OCI-LY7 (cell line): ENCODE results near the gene PCDH12. TPM values are rescaled to one million over a fixed set of nuclear protein-coding genes. Genes with fewer than 3 reads are reported as not detected.
A peak's percentile ranks its signal among the peaks of the same experiment; 100 is the strongest.

Experiments
- BruUV-seq: library from RNA; stranded (reverse); fragments of 400-500 nt; replicated peaks from 2 replicates; lab custom pipeline; 2021; lab: Mats Ljungman, UMichigan
- CTCF ChIA-PET: fragments of 300-600 bp; sonication (Branson Sonifier 250); formaldehyde crosslinking; loops from one replicate; lab custom pipeline; 2022; ENCODE audit warnings: antibody characterized with exemption; ENCODE audit not compliant: unreplicated experiment; lab: Charles Lee
- POLR2A ChIA-PET: fragments of 300-600 bp; sonication (Branson Sonifier 250); formaldehyde crosslinking; loops from one replicate; lab custom pipeline; 2022; ENCODE audit warnings: antibody characterized with exemption; lab: Charles Lee
- DNase-seq: peaks from one replicate; pipeline ENCODE4 v3.0.0-alpha.2; 2015; ENCODE audit warnings: low spot score
- H2AFZ ChIP-seq: fragments of 200-600 bp; sonication (generic), shearing (Covaris generic); 2 replicates; pipeline ENCODE4 v1.6.1; 2014; ENCODE audit warnings: mild to moderate bottlenecking, antibody characterized with exemption, low read length, moderate library complexity
- H3K27ac ChIP-seq: fragments of 200-600 bp; sonication (generic); 2 replicates; pipeline ENCODE4 v1.5.1; 2014; ENCODE audit warnings: mixed run types, low read depth, mild to moderate bottlenecking, moderate library complexity, low read length, inconsistent platforms; ENCODE audit not compliant: poor library complexity, severe bottlenecking
- H3K36me3 ChIP-seq: fragments of 200-600 bp; sonication (generic); 2 replicates; pipeline ENCODE4 v1.6.1; 2014; ENCODE audit warnings: mild to moderate bottlenecking, antibody characterized with exemption, low read length, moderate library complexity, mixed read lengths; ENCODE audit not compliant: insufficient read depth
- H3K4me1 ChIP-seq: fragments of 200-600 bp; sonication (generic); 2 replicates; pipeline ENCODE4 v1.5.1; 2014; ENCODE audit warnings: mild to moderate bottlenecking, low read length; ENCODE audit not compliant: insufficient read depth, poor library complexity, severe bottlenecking
- H3K4me2 ChIP-seq: fragments of 200-600 bp; sonication (generic); 2 replicates; pipeline ENCODE4 v1.6.1; 2014; ENCODE audit warnings: mild to moderate bottlenecking, low read length
- H3K4me3 ChIP-seq: fragments of 200-600 bp; sonication (generic); 2 replicates; pipeline ENCODE4 v1.5.1; 2014; ENCODE audit warnings: mild to moderate bottlenecking, low read depth, low read length; ENCODE audit not compliant: poor library complexity, severe bottlenecking
- H3K79me2 ChIP-seq: fragments of 200-600 bp; sonication (generic); 2 replicates; pipeline ENCODE4 v1.6.1; 2016; ENCODE audit warnings: low read depth, mild to moderate bottlenecking, low read length, moderate library complexity, mixed read lengths; ENCODE audit not compliant: insufficient read depth
- H3K9me2 ChIP-seq: fragments of 200-600 bp; sonication (generic); 2 replicates; pipeline ENCODE4 v1.6.1; 2016; ENCODE audit warnings: mild to moderate bottlenecking, low read length, mixed read lengths; ENCODE audit not compliant: insufficient read depth
- H3K9me3 ChIP-seq: fragments of 200-600 bp; sonication (generic); 2 replicates; pipeline ENCODE4 v1.6.1; 2014; ENCODE audit warnings: mild to moderate bottlenecking, mixed run types, low read length, mixed read lengths
- H4K20me1 ChIP-seq: fragments of 200-600 bp; sonication (generic); 2 replicates; pipeline ENCODE4 v1.6.1; 2014; ENCODE audit warnings: mild to moderate bottlenecking, antibody characterized with exemption, low read length, moderate library complexity, mixed read lengths; ENCODE audit not compliant: insufficient read depth
- CTCF ChIP-seq: fragments of 200-600 bp; sonication (generic); conservative IDR thresholded peaks from 2 replicates; pipeline ENCODE4 v1.5.1; 2014; ENCODE audit warnings: mild to moderate bottlenecking, antibody characterized with exemption, low read length, moderate library complexity, mixed read lengths
- EZH2phosphoT487 ChIP-seq: fragments of 200-600 bp; sonication (generic); IDR thresholded peaks from 2 replicates; pipeline ENCODE4 v1.6.1; 2018; ENCODE audit warnings: low read depth, borderline replicate concordance, mild to moderate bottlenecking, mixed run types, antibody characterized with exemption, low read length, moderate library complexity, mixed read lengths
- intact Hi-C: fragments of 100-400 bp; cut with micrococcal nuclease; formaldehyde crosslinking; loops from one replicate; pipeline ENCODE4 v1.10.0; 2022; ENCODE audit not compliant: unreplicated experiment
- total RNA-seq, 2 experiments: library from RNA; depleted of rRNA in 1 of 2; stranded (reverse); fragments of >200 nt in 1 of 2; shearing (Covaris generic) in 1 of 2; gene quantifications; 2 replicates each; pipeline ENCODE4 v1.2.3, GENCODE V29; 2014 to 2022

Gene PCDH12
- total RNA-seq, 2 experiments from 2014 or later: 0.03 TPM; not detected in 1

- H3K36me3 ChIP-seq: no peaks in the 10 kb centered on the region
- H3K4me2 ChIP-seq: no peak overlapping the region
- no peak overlapping the region for H3K27ac ChIP-seq
- no peaks in the 10 kb centered on the region for H3K79me2 ChIP-seq
- H3K4me1 ChIP-seq: peaks cover 41% of the 10 kb centered on the region
- DNase-seq: no peak
- no peaks in the 10 kb centered on the region for H3K9me2 ChIP-seq
- BruUV-seq: no TSS peak
- no peaks in the 10 kb centered on the region for H3K9me3 ChIP-seq
- ChIA-PET POLR2A (interaction anchor here (0.7 to 5.0 kb wide), 3 partner anchors 11 to 1744 kb away, joined by 3 to 23 read pairs (median 4); partner anchors contain the start of gene RNF14), CTCF (no interaction called here)
- H3K4me3 ChIP-seq: no peak overlapping the region
- intact Hi-C loops: no loop called here
- no peaks in the 10 kb centered on the region for H4K20me1 ChIP-seq
- no peak overlapping the region for H2AFZ ChIP-seq
- TF ChIP-seq EZH2phosphoT487: no peak
- TF ChIP-seq CTCF: no peak
Observed at GRCh38 chr5:141917760-141918159, 40.2 kb downstream of the PCDH12 start.

GRCh38 chr5:141916522-141916921 is 41.5 kb downstream of the PCDH12 start:
- Histone ChIP-seq H3K9me2 (no peaks in the 10 kb centered on the region), H3K4me2 (peak overlapping the region; percentile 55), H3K4me3 (peak overlapping the region; percentile 2), H3K79me2 (no peaks in the 10 kb centered on the region), H4K20me1 (no peaks in the 10 kb centered on the region), H3K4me1 (peaks cover 36% of the 10 kb centered on the region), H3K9me3 (no peaks in the 10 kb centered on the region), H2AFZ (peak overlapping the region; percentile 84), H3K27ac (peak overlapping the region; percentile 18), H3K36me3 (no peaks in the 10 kb centered on the region)
- ChIA-PET CTCF (interaction anchor here (0.5 to 2.7 kb wide), 8 partner anchors 27 to 225 kb away, joined by 3 to 19 read pairs (median 4); partner anchors contain the start of gene RNF14), POLR2A (interaction anchor here (0.6 to 5.0 kb wide), 12 partner anchors 10 to 648 kb away, joined by 3 to 23 read pairs (median 4); partner anchors contain the start of genes HDAC3, PCDH12, RELL2 and RNF14)
- no peak for TF ChIP-seq EZH2phosphoT487
- intact Hi-C loops: no loop called here
- peak; percentile 42 for DNase-seq
- BruUV-seq: no TSS peak

GRCh38 chr5:141915881-141916336 is 42.1 kb downstream of the PCDH12 start:
- ChIA-PET CTCF (interaction anchor here (0.5 to 2.7 kb wide), 8 partner anchors 26 to 224 kb away, joined by 3 to 19 read pairs (median 4); partner anchors contain the start of gene RNF14), POLR2A (interaction anchor here (0.6 to 5.0 kb wide), 13 partner anchors 8 to 648 kb away, joined by 3 to 23 read pairs (median 4); partner anchors contain the start of genes DELE1, HDAC3, PCDH12 and RELL2)
- TF ChIP-seq CTCF (peak; percentile 49), EZH2phosphoT487 (no peak)
- H3K36me3 ChIP-seq: no peaks in the 10 kb centered on the region
- peaks cover 36% of the 10 kb centered on the region for H3K4me1 ChIP-seq
- H3K9me2 ChIP-seq: no peaks in the 10 kb centered on the region
- intact Hi-C loops: no loop called here
- no peaks in the 10 kb centered on the region for H3K9me3 ChIP-seq
- no peaks in the 10 kb centered on the region for H4K20me1 ChIP-seq
- H3K4me3 ChIP-seq: no peak overlapping the region
- DNase-seq: peak; percentile 48
- BruUV-seq: no TSS peak
- no peaks in the 10 kb centered on the region for H3K79me2 ChIP-seq
- H3K27ac ChIP-seq: peak overlapping the region; percentile 18
- H2AFZ ChIP-seq: peak overlapping the region; percentile 84
- H3K4me2 ChIP-seq: peak overlapping the region; percentile 55
